GM23338 (cell line): ENCODE results near the gene FAM174A. TPM values are rescaled to one million over a fixed set of nuclear protein-coding genes. Genes with fewer than 3 reads are reported as not detected.

Experiments used
- ATAC-seq: fragments of 200-7000 bp; cut with Tn5 transposase; 3 replicates; pipeline ENCODE4 v1.9.1; 2020
- DNase-seq: peaks from one replicate; pipeline ENCODE4 v3.0.0-alpha.2; 2015; ENCODE audit warnings: low spot score
- H2AFZ ChIP-seq: fragments of 200-600 bp; sonication (generic); 2 replicates; pipeline ENCODE4 v1.8.0; 2016; ENCODE audit warnings: antibody characterized with exemption, mild to moderate bottlenecking, moderate library complexity
- H3F3A ChIP-seq: fragments of 200-600 bp; sonication (generic); replicated peaks from 2 replicates; pipeline ENCODE4 v1.8.0; 2017; ENCODE audit warnings: antibody characterized with exemption, mixed run types, low read depth
- H3K27ac ChIP-seq: fragments of 200-600 bp; sonication (generic); 2 replicates; pipeline ENCODE4 v1.6.1; 2016; ENCODE audit warnings: low read depth
- H3K27me3 ChIP-seq: fragments of 200-600 bp; sonication (generic); 2 replicates; pipeline ENCODE4 v1.8.0; 2016; ENCODE audit warnings: mild to moderate bottlenecking, mixed run types, moderate library complexity; ENCODE audit not compliant: insufficient read depth
- H3K36me3 ChIP-seq: fragments of 200-600 bp; sonication (generic); 2 replicates; pipeline ENCODE4 v1.8.0; 2016; ENCODE audit warnings: mild to moderate bottlenecking; ENCODE audit not compliant: insufficient read depth
- H3K4me1 ChIP-seq: fragments of 200-600 bp; sonication (generic); 2 replicates; pipeline ENCODE4 v1.8.0; 2016; ENCODE audit warnings: mild to moderate bottlenecking, moderate library complexity; ENCODE audit not compliant: insufficient read depth
- H3K4me2 ChIP-seq: fragments of 200-600 bp; sonication (generic); 2 replicates; pipeline ENCODE4 v1.7.1; 2017; ENCODE audit warnings: mixed run types
- H3K4me3 ChIP-seq: fragments of 200-600 bp; sonication (generic); 2 replicates; pipeline ENCODE4 v1.6.1; 2016; ENCODE audit warnings: mixed run types
- H3K79me2 ChIP-seq: fragments of 200-600 bp; sonication (generic); replicated peaks from 2 replicates; pipeline ENCODE4 v1.8.0; 2017; ENCODE audit warnings: mild to moderate bottlenecking; ENCODE audit not compliant: insufficient read depth
- H3K9me2 ChIP-seq: fragments of 200-600 bp; sonication (generic); 2 replicates; pipeline ENCODE4 v1.8.0; 2017; ENCODE audit not compliant: insufficient read depth
- H4K20me1 ChIP-seq: fragments of 200-600 bp; sonication (generic); replicated peaks from 2 replicates; pipeline ENCODE4 v1.8.0; 2017; ENCODE audit warnings: mild to moderate bottlenecking; ENCODE audit not compliant: insufficient read depth
- H3K27ac Mint-ChIP-seq: 2 replicates; pipeline ENCODE4 v1.8.0; 2020; ENCODE audit warnings: inconsistent platforms, mild to moderate bottlenecking, moderate library complexity, mixed read lengths
- H3K27me3 Mint-ChIP-seq: 3 replicates; pipeline ENCODE4 v1.8.0; 2022; ENCODE audit warnings: low read depth, mild to moderate bottlenecking, moderate library complexity, mixed read lengths, inconsistent platforms; ENCODE audit not compliant: insufficient read depth, poor library complexity
- H3K36me3 Mint-ChIP-seq: 3 replicates; pipeline ENCODE4 v1.8.0; 2021; ENCODE audit warnings: low read depth, mild to moderate bottlenecking, inconsistent platforms, moderate library complexity, mixed read lengths
- H3K4me1 Mint-ChIP-seq: 3 replicates; pipeline ENCODE4 v1.8.0; 2020; ENCODE audit warnings: mild to moderate bottlenecking, inconsistent platforms, mixed read lengths
- H3K4me3 Mint-ChIP-seq: 3 replicates; pipeline ENCODE4 v1.8.0; 2021; ENCODE audit warnings: moderate library complexity, mild to moderate bottlenecking, inconsistent platforms, mixed read lengths
- H3K9me3 Mint-ChIP-seq: 3 replicates; pipeline ENCODE4 v1.8.0; 2020; ENCODE audit warnings: moderate library complexity, mild to moderate bottlenecking, inconsistent platforms, mixed read lengths
- CREB1 ChIP-seq: fragments of 250-450 bp; sonication (Bioruptor Pico); IDR thresholded peaks from 2 replicates; pipeline ENCODE4 v1.5.0; 2020; ENCODE audit warnings: low read depth, mild to moderate bottlenecking, moderate library complexity
- EZH2 ChIP-seq: fragments of 200-600 bp; sonication (generic); IDR thresholded peaks from one replicate; pipeline ENCODE4 v1.8.0; 2017; ENCODE audit warnings: antibody characterized with exemption, mild to moderate bottlenecking, low read depth; ENCODE audit not compliant: unreplicated experiment
- EZH2phosphoT487 ChIP-seq: fragments of 200-600 bp; sonication (generic); IDR thresholded peaks from one replicate; pipeline ENCODE4 v1.8.1; 2018; ENCODE audit warnings: antibody characterized with exemption; ENCODE audit not compliant: unreplicated experiment
- NANOG ChIP-seq: IDR thresholded peaks from 2 replicates; pipeline ENCODE4 v1.6.1; 2016; ENCODE audit warnings: antibody characterized with exemption, borderline replicate concordance
- POLR2AphosphoS5 ChIP-seq: IDR thresholded peaks from 2 replicates; pipeline ENCODE4 v1.6.1; 2016; ENCODE audit warnings: antibody characterized with exemption, low read depth
- STAT1 ChIP-seq: IDR thresholded peaks from one replicate; pipeline ENCODE4 v1.6.1; 2016; ENCODE audit warnings: antibody characterized with exemption; ENCODE audit not compliant: unreplicated experiment
- ZNF114 ChIP-seq: fragments of 250-450 bp; sonication (Bioruptor Pico); IDR thresholded peaks from 2 replicates; pipeline ENCODE4 v1.5.0; 2020; ENCODE audit warnings: mild to moderate bottlenecking, moderate library complexity
- ZNF331 ChIP-seq: fragments of 250-450 bp; sonication (Bioruptor Pico); IDR thresholded peaks from 2 replicates; pipeline ENCODE4 v1.5.0; 2020; ENCODE audit warnings: low read depth, mild to moderate bottlenecking, moderate library complexity
- polyA plus RNA-seq: library from polyadenylated mRNA; unstranded; fragments of >200 nt; fragmentation: Nextera tagmentation; extraction: Ambion mirVana; gene quantifications from 2 replicates; pipeline ENCODE4 v1.2.1, GENCODE V29; 2016
- total RNA-seq: library from RNA; depleted of rRNA; stranded (reverse); fragments of >200 nt; shearing (Covaris generic); gene quantifications from 2 replicates; pipeline ENCODE4 v1.2.3, GENCODE V29; 2014
- TF ChIP-seq, protein P1 (sequence below): IDR thresholded peaks from one replicate; pipeline ENCODE4 v1.6.1; 2018; ENCODE audit warnings: antibody characterized with exemption; ENCODE audit not compliant: unreplicated experiment
- TF ChIP-seq, protein P2 (sequence below): fragments of 250-450 bp; sonication (Bioruptor Pico); IDR thresholded peaks from 2 replicates; pipeline ENCODE4 v1.5.0; 2020; ENCODE audit warnings: mild to moderate bottlenecking, moderate library complexity
- TF ChIP-seq, protein P3 (sequence below), 2 experiments: fragments of 200-600 bp in 1 of 2; sonication (generic) in 1 of 2; conservative IDR thresholded peaks; 2 replicates each; pipeline versions ENCODE4 v1.5.1 to v1.6.1; 2016 to 2017; ENCODE audit warnings: antibody characterized with exemption in 2 of 2, low read depth in 2 of 2, mild to moderate bottlenecking in 2 of 2, moderate library complexity in 1 of 2

The FAM174A gene
- total and polyA plus RNA-seq, 2 experiments from 2014 or later, result 5.6 to 9.5 TPM

DNA sequence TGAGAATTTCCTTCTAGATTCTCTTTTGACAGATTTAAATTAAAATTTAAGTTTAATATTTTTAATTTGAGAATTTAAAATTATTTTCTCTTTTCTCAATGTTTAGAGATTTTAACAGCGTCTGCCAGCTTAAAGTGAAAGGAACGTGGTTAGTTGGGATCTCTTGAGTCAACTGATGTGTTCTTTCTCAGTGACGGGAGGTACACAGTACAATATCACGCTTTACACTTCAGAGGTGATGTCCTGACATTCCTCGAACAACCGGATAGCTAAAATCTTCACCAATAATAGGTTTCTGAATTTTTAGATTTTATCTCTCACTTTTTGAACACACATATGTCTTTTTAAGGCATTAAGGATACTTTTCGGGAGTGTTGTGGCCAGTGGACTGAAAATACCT is 81.1 kb downstream of the FAM174A start (continued):
- TF ChIP-seq, protein P1, sequence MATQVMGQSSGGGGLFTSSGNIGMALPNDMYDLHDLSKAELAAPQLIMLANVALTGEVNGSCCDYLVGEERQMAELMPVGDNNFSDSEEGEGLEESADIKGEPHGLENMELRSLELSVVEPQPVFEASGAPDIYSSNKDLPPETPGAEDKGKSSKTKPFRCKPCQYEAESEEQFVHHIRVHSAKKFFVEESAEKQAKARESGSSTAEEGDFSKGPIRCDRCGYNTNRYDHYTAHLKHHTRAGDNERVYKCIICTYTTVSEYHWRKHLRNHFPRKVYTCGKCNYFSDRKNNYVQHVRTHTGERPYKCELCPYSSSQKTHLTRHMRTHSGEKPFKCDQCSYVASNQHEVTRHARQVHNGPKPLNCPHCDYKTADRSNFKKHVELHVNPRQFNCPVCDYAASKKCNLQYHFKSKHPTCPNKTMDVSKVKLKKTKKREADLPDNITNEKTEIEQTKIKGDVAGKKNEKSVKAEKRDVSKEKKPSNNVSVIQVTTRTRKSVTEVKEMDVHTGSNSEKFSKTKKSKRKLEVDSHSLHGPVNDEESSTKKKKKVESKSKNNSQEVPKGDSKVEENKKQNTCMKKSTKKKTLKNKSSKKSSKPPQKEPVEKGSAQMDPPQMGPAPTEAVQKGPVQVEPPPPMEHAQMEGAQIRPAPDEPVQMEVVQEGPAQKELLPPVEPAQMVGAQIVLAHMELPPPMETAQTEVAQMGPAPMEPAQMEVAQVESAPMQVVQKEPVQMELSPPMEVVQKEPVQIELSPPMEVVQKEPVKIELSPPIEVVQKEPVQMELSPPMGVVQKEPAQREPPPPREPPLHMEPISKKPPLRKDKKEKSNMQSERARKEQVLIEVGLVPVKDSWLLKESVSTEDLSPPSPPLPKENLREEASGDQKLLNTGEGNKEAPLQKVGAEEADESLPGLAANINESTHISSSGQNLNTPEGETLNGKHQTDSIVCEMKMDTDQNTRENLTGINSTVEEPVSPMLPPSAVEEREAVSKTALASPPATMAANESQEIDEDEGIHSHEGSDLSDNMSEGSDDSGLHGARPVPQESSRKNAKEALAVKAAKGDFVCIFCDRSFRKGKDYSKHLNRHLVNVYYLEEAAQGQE, result no peak
- TF ChIP-seq, protein P2, sequence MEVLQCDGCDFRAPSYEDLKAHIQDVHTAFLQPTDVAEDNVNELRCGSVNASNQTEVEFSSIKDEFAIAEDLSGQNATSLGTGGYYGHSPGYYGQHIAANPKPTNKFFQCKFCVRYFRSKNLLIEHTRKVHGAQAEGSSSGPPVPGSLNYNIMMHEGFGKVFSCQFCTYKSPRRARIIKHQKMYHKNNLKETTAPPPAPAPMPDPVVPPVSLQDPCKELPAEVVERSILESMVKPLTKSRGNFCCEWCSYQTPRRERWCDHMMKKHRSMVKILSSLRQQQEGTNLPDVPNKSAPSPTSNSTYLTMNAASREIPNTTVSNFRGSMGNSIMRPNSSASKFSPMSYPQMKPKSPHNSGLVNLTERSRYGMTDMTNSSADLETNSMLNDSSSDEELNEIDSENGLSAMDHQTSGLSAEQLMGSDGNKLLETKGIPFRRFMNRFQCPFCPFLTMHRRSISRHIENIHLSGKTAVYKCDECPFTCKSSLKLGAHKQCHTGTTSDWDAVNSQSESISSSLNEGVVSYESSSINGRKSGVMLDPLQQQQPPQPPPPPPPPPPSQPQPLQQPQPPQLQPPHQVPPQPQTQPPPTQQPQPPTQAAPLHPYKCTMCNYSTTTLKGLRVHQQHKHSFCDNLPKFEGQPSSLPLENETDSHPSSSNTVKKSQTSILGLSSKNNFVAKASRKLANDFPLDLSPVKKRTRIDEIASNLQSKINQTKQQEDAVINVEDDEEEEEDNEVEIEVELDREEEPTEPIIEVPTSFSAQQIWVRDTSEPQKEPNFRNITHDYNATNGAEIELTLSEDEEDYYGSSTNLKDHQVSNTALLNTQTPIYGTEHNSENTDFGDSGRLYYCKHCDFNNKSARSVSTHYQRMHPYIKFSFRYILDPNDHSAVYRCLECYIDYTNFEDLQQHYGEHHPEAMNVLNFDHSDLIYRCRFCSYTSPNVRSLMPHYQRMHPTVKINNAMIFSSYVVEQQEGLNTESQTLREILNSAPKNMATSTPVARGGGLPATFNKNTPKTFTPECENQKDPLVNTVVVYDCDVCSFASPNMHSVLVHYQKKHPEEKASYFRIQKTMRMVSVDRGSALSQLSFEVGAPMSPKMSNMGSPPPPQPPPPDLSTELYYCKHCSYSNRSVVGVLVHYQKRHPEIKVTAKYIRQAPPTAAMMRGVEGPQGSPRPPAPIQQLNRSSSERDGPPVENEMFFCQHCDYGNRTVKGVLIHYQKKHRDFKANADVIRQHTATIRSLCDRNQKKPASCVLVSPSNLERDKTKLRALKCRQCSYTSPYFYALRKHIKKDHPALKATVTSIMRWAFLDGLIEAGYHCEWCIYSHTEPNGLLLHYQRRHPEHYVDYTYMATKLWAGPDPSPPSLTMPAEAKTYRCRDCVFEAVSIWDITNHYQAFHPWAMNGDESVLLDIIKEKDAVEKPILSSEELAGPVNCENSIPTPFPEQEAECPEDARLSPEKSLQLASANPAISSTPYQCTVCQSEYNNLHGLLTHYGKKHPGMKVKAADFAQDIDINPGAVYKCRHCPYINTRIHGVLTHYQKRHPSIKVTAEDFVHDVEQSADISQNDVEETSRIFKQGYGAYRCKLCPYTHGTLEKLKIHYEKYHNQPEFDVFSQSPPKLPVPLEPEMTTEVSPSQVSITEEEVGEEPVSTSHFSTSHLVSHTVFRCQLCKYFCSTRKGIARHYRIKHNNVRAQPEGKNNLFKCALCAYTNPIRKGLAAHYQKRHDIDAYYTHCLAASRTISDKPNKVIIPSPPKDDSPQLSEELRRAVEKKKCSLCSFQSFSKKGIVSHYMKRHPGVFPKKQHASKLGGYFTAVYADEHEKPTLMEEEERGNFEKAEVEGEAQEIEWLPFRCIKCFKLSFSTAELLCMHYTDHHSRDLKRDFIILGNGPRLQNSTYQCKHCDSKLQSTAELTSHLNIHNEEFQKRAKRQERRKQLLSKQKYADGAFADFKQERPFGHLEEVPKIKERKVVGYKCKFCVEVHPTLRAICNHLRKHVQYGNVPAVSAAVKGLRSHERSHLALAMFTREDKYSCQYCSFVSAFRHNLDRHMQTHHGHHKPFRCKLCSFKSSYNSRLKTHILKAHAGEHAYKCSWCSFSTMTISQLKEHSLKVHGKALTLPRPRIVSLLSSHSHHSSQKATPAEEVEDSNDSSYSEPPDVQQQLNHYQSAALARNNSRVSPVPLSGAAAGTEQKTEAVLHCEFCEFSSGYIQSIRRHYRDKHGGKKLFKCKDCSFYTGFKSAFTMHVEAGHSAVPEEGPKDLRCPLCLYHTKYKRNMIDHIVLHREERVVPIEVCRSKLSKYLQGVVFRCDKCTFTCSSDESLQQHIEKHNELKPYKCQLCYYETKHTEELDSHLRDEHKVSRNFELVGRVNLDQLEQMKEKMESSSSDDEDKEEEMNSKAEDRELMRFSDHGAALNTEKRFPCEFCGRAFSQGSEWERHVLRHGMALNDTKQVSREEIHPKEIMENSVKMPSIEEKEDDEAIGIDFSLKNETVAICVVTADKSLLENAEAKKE (CRISPR knock-in tag), result no peak

DNA sequence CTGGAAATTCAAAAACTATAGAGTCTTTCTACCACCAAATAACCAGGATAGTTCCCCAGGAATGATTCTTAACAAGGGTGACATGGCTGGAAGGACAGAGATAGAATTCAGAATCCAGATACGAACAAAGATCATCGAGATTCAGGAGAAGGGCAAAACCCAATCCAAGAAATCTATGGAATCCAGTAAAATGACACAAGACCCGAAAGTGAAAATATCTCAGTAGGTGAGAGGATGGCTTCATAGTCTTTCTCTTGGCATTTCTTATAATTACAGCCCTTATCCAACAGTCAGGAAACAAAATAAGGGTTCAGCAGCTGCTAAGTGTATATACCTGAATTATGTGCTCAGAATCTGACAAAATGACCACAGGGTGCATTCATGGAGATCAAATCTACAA is 81.8 kb downstream of the FAM174A start:
- no peak for DNase-seq
- Mint-ChIP-seq H3K27ac (no peak overlapping the region), H3K4me3 (no peak overlapping the region), H3K9me3 (peaks cover 5% of the 10 kb centered on the region; the same call in 1 of the 3 replicates), H3K4me1 (peaks cover 8% of the 10 kb centered on the region; the same call in 1 of the 3 replicates), H3K36me3 (no peaks in the 10 kb centered on the region), H3K27me3 (no peaks in the 10 kb centered on the region)
- H3K4me1 ChIP-seq, result no peaks in the 10 kb centered on the region
- no peak overlapping the region for H2AFZ ChIP-seq
- H3K36me3 ChIP-seq, result no peaks in the 10 kb centered on the region
- H3K79me2 ChIP-seq, result no peaks in the 10 kb centered on the region
- H3K4me3 ChIP-seq, result no peak overlapping the region
- no peak for ATAC-seq
- H3F3A ChIP-seq, result no peaks in the 10 kb centered on the region
- H3K4me2 ChIP-seq, result no peak overlapping the region
- no peaks in the 10 kb centered on the region for H4K20me1 ChIP-seq
- no peaks in the 10 kb centered on the region; the same call in 1 of the 2 replicates for H3K9me2 ChIP-seq
- H3K27ac ChIP-seq, result no peak overlapping the region
- H3K27me3 ChIP-seq, result no peaks in the 10 kb centered on the region
- TF ChIP-seq NANOG (no peak), EZH2phosphoT487 (no peak), ZNF331 (CRISPR knock-in tag) (no peak), STAT1 (no peak), POLR2AphosphoS5 (no peak), EZH2 (no peak), CREB1 (CRISPR knock-in tag) (no peak), ZNF114 (CRISPR knock-in tag) (no peak)
- TF ChIP-seq, protein P3, sequence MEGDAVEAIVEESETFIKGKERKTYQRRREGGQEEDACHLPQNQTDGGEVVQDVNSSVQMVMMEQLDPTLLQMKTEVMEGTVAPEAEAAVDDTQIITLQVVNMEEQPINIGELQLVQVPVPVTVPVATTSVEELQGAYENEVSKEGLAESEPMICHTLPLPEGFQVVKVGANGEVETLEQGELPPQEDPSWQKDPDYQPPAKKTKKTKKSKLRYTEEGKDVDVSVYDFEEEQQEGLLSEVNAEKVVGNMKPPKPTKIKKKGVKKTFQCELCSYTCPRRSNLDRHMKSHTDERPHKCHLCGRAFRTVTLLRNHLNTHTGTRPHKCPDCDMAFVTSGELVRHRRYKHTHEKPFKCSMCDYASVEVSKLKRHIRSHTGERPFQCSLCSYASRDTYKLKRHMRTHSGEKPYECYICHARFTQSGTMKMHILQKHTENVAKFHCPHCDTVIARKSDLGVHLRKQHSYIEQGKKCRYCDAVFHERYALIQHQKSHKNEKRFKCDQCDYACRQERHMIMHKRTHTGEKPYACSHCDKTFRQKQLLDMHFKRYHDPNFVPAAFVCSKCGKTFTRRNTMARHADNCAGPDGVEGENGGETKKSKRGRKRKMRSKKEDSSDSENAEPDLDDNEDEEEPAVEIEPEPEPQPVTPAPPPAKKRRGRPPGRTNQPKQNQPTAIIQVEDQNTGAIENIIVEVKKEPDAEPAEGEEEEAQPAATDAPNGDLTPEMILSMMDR (conservative IDR thresholded peaks at IDR 0.05; ENCODE audit: low read depth in 2 of 2), result no peak
